Activated CD4-positive, alpha-beta T cell treated with anti-CD3 and anti-CD28 coated beads for 4 hours (primary cell): ENCODE measurements around the gene FSHR.

Source experiments
- DNase-seq, 2 donors: peaks; one replicate each; pipeline ENCODE4 v3.0.0-alpha.2; 2020

Gene FSHR

DNA sequence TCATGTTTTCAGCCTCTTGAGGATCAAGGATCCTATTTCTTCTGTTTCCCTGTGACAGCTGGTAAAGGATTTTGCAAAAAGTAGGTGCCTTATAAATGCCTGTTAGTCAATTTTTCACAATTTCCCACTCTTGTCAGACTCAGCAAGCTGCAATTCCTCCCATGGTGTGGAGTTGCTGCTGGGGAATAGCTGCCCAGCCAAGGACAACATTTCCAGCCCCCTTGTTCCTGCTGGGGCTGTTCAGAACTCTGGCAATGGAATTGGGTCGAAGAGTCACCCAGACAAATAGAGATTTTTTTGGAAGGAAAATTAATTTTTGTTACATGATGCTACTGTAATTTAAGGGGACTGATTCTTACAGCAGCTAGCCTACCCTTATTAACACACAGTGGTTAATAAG lies 43.7 kb downstream of the FSHR start:
- DNase-seq = no peak

GRCh38 chr2:49108851-49109250 lies 45.5 kb downstream of the FSHR start:
- DNase-seq = no peak

DNA sequence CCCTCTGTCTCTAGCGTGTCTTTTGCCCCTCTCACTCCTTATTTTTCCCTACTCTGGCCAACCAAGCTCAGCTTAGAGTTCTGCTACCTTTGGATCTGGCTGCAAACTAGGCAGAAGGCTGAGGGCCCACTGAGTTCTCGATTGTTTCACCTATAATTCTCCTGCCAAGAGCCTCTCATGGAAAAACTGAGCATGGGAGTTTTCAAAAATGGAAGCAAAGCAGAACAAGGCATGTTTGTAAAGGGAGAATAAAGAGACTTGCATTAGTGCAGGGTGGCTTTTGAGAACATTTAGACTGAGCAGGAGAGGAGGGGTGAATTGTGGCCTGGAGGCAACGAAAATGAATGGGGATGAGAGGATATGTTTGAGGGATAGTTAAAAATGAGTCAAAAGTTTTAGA lies 45.9 kb downstream of the FSHR start:
- DNase-seq = no peak

DNA sequence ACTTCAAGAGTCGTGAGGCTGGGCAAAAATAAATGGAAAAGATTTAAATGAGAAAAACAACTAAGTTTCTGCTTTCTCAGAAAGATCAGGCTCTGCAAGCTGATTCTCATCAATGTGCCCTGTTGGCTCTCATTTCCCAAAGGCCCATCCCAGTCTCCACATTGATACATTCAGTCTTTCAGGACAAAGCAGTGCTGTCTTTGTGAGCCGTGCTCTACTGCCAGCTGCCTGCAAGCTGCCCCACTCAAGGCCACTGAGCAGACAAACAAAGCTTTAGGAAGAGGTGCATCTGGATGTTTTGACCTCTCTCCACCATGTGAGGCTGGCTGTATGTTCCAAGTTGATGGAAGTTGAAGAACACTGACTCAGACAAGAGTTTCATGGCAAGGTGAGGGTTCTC lies 48.8 kb downstream of the FSHR start:
- no peak for DNase-seq

DNA sequence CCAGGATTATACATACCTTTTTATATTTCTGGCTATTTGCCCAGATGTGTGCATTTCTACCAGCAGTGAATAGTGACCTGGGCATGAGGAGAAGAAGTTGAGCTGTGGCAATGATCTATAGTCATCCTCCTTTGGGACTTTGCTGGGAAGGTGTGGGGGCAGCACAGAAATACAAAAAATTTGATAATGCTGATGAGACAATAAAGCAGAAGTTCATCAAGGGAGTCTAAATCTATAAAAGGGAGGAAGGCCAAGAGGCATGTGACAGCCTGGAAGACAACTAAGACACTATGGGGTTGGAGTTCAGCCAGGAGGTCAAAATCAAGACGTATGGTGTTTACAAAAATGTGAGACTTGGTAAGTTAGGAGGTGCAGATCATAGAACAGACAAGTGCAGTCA lies 52.2 kb downstream of the FSHR start:
- no peak for DNase-seq

GRCh38 chr2:49080681-49081080 lies 73.6 kb downstream of the FSHR start:
- no peak for DNase-seq

- DNase-seq = no peak
Measured at GRCh38 chr2:49070716-49071115, 83.6 kb downstream of the FSHR start.

DNA sequence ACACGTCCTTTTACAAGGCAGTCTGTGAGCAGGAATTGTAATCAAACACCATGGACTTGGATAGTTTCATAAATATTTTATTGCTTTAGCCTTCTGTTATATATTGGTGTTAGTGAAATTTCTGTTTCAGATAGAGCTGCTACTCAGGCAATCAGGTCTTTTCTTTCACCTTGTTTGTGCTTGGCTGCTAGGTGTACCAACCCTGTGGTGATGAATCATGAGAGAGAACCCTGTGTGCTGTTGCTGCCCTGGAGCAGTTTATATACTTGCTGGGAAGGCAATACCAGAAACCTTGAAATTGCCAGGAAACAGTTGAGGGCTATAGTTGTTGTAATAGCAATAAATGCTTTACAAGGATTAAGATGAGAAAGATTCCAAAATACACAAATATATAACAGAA lies 84.5 kb downstream of the FSHR start:
- DNase-seq = no peak

GRCh38 chr2:49068613-49069012 lies 85.7 kb downstream of the FSHR start:
- DNase-seq = no peak

DNA sequence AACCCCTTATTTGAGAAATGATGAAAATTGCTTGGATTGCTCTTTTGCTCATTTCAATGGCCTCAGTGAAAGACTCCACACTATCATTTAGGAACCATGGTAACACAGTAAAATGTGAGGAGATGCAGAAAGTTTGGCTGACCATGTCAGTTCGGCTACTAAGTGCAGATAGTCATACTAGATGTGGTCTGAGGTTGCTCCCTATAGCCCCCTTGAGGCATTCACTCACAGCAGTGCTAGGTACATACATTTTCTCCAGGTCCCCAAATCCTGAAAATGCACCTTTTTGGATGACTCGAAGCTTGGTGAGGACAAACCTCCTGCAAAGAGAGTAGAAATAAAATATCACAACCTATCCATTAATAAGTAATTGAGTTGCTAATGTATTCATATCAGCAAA lies 86.3 kb downstream of the FSHR start:
- no peak for DNase-seq

- no peak for DNase-seq
Measured at GRCh38 chr2:49053156-49053555, 101.2 kb downstream of the FSHR start.

GRCh38 chr2:49050265-49050664 lies 104.0 kb downstream of the FSHR start:
- DNase-seq = no peak

- no peak for DNase-seq
Measured at GRCh38 chr2:49049161-49049560, 105.2 kb downstream of the FSHR start.

- DNase-seq = no peak
Measured at GRCh38 chr2:49045083-49045482, 109.2 kb downstream of the FSHR start.

DNA sequence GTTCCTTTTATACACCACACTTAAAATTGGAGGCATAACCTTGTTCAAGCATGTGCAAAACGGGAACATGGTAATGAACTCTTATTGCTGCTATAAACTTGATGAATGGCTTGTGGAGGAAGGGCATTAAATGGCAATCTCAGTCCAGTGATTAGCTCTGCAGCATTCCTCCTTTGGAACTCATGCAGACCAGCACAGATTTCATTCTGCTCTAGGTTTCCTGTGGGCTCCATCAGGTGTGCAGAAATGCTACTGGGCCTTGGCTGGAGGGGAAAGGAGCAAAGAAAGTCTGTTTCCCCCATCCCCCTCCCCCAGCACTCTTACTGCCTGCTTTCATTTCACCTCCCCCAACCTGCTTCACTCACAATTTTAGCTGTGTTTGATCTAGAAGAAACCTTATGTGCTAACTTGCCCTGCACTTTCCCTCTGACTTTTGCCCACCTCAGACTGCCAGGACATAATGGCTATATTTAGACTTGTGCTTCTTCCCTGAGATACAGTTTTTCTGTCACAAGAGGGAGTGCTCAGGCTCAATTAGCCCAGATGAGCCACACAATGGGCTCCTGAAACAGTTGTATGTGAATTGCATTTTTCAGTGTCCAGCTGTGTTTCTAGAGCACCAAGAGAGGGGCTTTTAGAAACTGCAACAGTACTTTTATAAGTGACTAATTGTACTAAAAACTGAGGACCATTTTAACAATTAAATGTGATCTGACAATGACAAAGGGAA lies 109.8 kb downstream of the FSHR start:
- no peak for DNase-seq

GRCh38 chr2:49043405-49043982 lies 110.8 kb downstream of the FSHR start:
- DNase-seq = no peak

DNA sequence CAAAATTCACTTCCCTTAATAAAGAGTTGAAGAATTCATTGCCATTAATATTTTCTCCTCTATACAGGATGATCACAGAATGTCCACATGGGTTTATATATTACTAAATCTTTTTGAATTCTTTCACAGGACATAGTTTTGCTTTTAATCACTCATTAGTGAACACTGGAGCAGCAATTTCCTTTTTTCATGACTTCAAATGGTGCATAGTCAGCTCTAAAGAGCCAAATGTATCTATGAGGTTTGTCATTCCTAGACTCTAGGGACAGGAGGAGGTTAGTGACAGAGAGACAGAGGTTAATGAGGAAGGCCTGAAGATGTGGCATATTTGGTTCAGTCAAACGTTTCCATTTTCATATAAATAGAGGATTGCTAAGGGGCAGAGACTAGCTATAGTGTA lies 111.8 kb downstream of the FSHR start:
- no peak for DNase-seq

- no peak for DNase-seq
Measured at GRCh38 chr2:49041061-49041460, 113.3 kb downstream of the FSHR start.

DNA sequence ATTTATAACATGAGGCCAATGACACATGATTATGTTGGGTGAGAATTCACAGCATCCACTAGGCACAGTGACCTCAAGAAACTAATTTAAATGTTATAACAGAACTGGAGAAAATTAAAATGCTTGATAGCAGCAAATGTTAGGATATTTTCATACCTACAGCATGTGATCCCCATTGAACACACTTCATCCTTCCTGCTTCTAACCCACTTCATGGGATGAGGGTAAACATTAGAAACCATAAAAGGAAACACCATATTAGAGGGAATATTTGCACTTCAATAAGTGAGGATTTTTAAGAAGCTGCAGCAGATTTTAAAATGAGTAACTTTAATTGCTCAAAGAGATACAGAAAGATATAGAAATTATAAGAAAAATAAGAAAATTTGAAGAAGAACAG lies 117.1 kb downstream of the FSHR start:
- DNase-seq = no peak

- no peak for DNase-seq
Measured at GRCh38 chr2:49035481-49035880, 118.8 kb downstream of the FSHR start.

DNA sequence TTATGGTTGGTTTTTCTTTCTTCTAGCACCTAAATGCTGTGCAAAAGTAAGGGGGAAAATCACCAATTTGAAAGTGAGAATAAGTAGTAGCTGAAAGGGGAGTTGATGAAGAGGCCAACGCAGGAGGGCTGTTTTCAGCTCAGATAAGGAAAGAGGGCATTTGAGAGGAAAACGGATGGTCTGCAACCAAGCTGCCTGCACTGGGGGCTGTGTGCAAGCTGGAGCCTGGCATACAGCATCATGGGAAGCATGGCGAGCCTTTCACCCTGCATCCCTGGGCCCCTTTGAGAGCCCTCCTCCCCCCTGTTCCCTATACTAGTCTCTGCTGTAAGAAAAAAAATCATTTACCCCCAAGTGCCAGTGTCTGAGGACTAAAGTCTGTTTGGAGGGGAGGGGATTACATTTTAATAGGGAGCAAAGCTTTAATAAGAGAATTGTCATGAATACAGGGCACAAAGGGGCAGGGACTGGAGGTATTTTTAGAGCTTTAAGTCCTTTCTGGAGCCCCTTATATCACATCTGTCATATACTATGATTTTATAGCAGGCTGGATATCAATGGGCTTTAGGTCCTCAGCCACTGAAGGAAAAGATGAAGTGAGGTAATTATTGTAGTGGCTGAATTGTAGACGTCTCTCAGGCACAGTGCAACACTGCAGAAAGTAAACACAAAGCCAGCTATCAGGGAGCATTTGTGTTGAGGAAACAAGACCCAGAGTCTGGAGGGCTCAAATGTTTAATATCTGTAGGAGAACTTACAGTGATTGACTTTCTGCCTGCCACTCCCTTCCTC lies 120.7 kb downstream of the FSHR start:
- DNase-seq = no peak

DNA sequence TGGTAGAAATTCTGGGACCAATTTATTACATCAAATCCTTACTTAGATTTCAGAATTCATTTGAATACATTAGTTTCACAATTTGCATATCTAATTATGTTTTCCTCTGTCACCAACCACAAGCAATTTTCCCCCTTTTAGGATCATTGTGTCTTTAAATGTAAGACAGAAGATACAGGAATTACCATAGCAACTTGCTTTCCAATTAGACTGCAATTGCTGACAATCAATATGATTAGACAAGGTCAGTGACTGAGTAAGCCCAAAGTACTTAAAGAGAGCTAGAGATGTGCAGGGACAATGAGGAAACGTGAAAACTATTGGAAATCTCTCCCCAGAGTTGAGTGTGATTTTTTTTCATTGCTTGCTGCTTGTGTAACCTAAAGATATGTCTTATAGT lies 121.4 kb downstream of the FSHR start:
- DNase-seq = no peak

DNA sequence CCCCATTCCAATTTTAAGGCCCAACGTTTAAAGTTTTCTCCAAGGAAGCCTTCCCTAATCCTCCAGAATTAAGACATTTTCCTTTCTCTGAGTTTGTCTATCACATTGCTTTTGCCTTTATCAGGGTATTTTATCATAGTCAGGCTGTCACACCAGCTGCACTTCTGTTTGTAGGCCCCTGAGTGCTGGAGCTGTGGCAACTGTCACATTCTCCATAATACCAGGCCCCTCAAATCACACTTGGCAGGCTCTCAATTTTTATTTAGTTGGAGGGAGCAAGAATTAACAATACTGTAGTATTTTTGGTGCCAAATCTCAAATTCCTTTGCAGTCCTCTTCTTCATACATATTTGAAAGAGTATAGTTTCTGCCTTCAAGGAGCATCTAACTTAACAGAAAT lies 122.2 kb downstream of the FSHR start:
- no peak for DNase-seq

DNA sequence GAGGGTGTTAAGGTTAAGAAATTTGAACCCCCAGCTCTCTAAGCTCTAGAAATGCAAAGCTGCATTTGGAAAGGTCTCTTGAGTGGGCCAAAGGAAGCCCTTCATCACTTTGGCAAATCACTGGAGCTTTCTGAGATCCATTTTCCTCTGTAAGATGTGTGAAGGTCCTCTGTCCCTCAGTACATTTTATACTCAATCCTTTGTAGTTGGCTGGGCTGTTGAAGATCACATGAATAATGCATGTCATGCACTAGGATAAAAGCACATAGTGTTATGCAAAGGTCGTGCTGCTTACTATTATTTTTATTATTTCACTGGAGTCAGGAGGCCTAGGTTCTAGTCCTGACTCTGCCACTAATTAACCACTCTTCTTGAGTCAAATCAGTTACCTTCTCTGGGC lies 124.9 kb downstream of the FSHR start:
- no peak for DNase-seq
